ENCODE measurements around the gene COL4A3.
"Not testable (repeated sequence)": the region's sequence is repeated elsewhere in the genome, so short reads cannot be mapped to it uniquely, and the experiment has no call there.

Gene COL4A3

GRCh38 chr2:227160164-227160563 is 4.3 kb upstream of the COL4A3 start:
- DNase-seq: no peak

- DNase-seq: no peak
These were observed 2.5 kb upstream of the COL4A3 start for GRCh38 chr2:227161947-227162346.

- no peak for DNase-seq
These were observed 883 bp upstream of the COL4A3 start for GRCh38 chr2:227163485-227163997.

GRCh38 chr2:227164763-227165291 is 403 bp downstream of the COL4A3 start:
- no peak for DNase-seq

GRCh38 chr2:227171779-227172178 is 7.4 kb downstream of the COL4A3 start:
- DNase-seq: not testable (repeated sequence)

GRCh38 chr2:227177592-227178336 is 13.3 kb downstream of the COL4A3 start:
- no peak for DNase-seq

- no peak for DNase-seq
These were observed 15.7 kb downstream of the COL4A3 start for GRCh38 chr2:227179988-227180685.

GRCh38 chr2:227180770-227181169 is 16.3 kb downstream of the COL4A3 start:
- DNase-seq: no peak

GRCh38 chr2:227182765-227183164 is 18.3 kb downstream of the COL4A3 start:
- DNase-seq: no peak

- DNase-seq: no peak
These were observed 19.4 kb downstream of the COL4A3 start for GRCh38 chr2:227183657-227184367.

- DNase-seq: no peak
These were observed 21.3 kb downstream of the COL4A3 start for GRCh38 chr2:227185615-227186232.

- no peak for DNase-seq
These were observed 22.3 kb downstream of the COL4A3 start for GRCh38 chr2:227186751-227187150.

- DNase-seq: no peak
These were observed 23.9 kb downstream of the COL4A3 start for GRCh38 chr2:227188292-227188691.

GRCh38 chr2:227191367-227191766 is 26.9 kb downstream of the COL4A3 start:
- DNase-seq: no peak

GRCh38 chr2:227192491-227192890 is 28.1 kb downstream of the COL4A3 start:
- DNase-seq: no peak

- DNase-seq: no peak
These were observed 29.8 kb downstream of the COL4A3 start for GRCh38 chr2:227194219-227194618.

- no peak for DNase-seq
These were observed 34.4 kb downstream of the COL4A3 start for GRCh38 chr2:227198866-227199265.

GRCh38 chr2:227201771-227202170 is 37.3 kb downstream of the COL4A3 start:
- no peak for DNase-seq

- DNase-seq: no peak
These were observed 40.0 kb downstream of the COL4A3 start for GRCh38 chr2:227204452-227204851.

GRCh38 chr2:227205701-227206100 is 41.3 kb downstream of the COL4A3 start:
- DNase-seq: no peak

- DNase-seq: no peak
These were observed 42.0 kb downstream of the COL4A3 start for GRCh38 chr2:227206406-227206805.

GRCh38 chr2:227207573-227207972 is 43.1 kb downstream of the COL4A3 start:
- DNase-seq: no peak

GRCh38 chr2:227214622-227215041 is 50.2 kb downstream of the COL4A3 start:
- no peak for DNase-seq
